Osteocyte (in vitro differentiated cells): ENCODE measurements around the gene ANKRD28. TPM values are rescaled to one million over a fixed set of nuclear protein-coding genes. Genes with fewer than 3 reads are reported as not detected.

Source experiments
- DNase-seq: peaks from one replicate; pipeline ENCODE4 v3.0.0; 2021; ENCODE audit warnings: mixed read lengths; ENCODE audit not compliant: unreplicated experiment; ENCODE audit errors: extremely low spot score
- H3K27ac Mint-ChIP-seq: one replicate; pipeline ENCODE4 v1.8.0; 2021; ENCODE audit warnings: mild to moderate bottlenecking, mixed read lengths; ENCODE audit not compliant: unreplicated experiment
- H3K27me3 Mint-ChIP-seq: one replicate; pipeline ENCODE4 v1.8.0; 2021; ENCODE audit warnings: mixed read lengths; ENCODE audit not compliant: unreplicated experiment
- H3K36me3 Mint-ChIP-seq: one replicate; pipeline ENCODE4 v1.8.0; 2021; ENCODE audit warnings: mixed read lengths; ENCODE audit not compliant: unreplicated experiment
- H3K4me1 Mint-ChIP-seq: one replicate; pipeline ENCODE4 v1.8.0; 2021; ENCODE audit warnings: mixed read lengths; ENCODE audit not compliant: unreplicated experiment
- H3K4me3 Mint-ChIP-seq: one replicate; pipeline ENCODE4 v1.8.0; 2021; ENCODE audit warnings: mild to moderate bottlenecking, moderate library complexity, mixed read lengths; ENCODE audit not compliant: unreplicated experiment
- H3K9me3 Mint-ChIP-seq: one replicate; pipeline ENCODE4 v1.8.0; 2021; ENCODE audit warnings: mixed read lengths; ENCODE audit not compliant: unreplicated experiment
- CTCF ChIP-seq: fragments of 200-600 bp; sonication (generic); IDR thresholded peaks from 2 replicates; pipeline ENCODE4 v1.5.0; 2021; ENCODE audit warnings: antibody characterized with exemption, mild to moderate bottlenecking, moderate library complexity
- total RNA-seq: library from RNA; stranded (reverse); gene quantifications from 2 replicates; pipeline ENCODE4 v1.2.1, GENCODE V29; 2021

ANKRD28 gene
- total RNA-seq, 1 donor from 2014 or later: 151 TPM

GRCh38 chr3:15632212-15632580 lies 165.6 kb downstream of the ANKRD28 start:
- Mint-ChIP-seq H3K4me3 (peak overlapping the region; percentile 26), H3K27me3 (no peaks in the 10 kb centered on the region), H3K27ac (peak overlapping the region; percentile 98), H3K4me1 (peaks cover 84% of the 10 kb centered on the region), H3K9me3 (no peaks in the 10 kb centered on the region), H3K36me3 (no peaks in the 10 kb centered on the region)
- TF ChIP-seq CTCF: no peak
- no peak for DNase-seq

DNA sequence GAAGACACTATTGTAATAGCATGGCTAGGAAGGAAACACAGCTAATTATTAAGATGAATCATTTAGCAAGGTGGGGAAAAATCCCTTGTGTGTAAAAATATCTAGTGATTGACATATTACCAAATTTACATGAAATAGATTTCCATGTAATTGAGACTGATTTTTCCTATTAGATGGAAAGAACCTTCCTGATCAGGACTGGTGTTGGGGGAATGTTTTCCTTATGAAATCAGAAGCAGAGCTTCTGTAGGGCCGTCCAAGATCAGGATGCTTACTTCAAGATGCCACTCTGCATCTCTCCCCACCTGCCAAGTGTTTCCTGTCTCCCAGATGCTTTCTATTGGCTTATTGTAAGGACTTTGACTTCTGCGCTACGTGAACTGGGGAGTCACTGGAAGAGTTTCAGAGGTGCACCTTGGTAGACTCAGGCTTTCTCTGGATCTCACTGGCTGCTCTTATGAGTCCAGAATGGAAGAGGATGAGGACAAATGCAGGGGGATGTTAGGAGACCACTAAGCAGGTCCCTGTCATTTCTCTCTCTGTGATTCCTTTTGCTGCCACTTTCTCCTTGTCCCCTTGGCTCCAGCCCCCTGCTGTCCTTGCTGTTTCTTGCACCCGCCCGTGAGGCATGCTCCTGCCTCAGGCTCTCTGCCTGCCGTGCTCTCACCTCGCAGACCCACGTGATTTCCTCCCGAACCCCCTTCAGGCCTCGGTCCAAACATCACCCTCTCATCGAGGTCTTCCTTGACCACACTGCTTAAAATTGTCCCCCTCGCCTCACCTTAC lies 166.2 kb downstream of the ANKRD28 start:
- TF ChIP-seq CTCF: no peak
- H3K36me3 Mint-ChIP-seq: no peaks in the 10 kb centered on the region
- peak overlapping the region; percentile 98 for H3K27ac Mint-ChIP-seq
- no peaks in the 10 kb centered on the region for H3K9me3 Mint-ChIP-seq
- H3K4me3 Mint-ChIP-seq: peak overlapping the region; percentile 26
- DNase-seq: no peak
- H3K4me1 Mint-ChIP-seq: peaks cover 78% of the 10 kb centered on the region
- H3K27me3 Mint-ChIP-seq: no peaks in the 10 kb centered on the region

GRCh38 chr3:15630646-15631350 lies 167.0 kb downstream of the ANKRD28 start:
- H3K27me3 Mint-ChIP-seq: no peaks in the 10 kb centered on the region
- peaks cover 70% of the 10 kb centered on the region for H3K4me1 Mint-ChIP-seq
- peaks cover under 1% of the 10 kb centered on the region for H3K36me3 Mint-ChIP-seq
- TF ChIP-seq CTCF: no peak
- H3K4me3 Mint-ChIP-seq: peak overlapping the region; percentile 70
- H3K9me3 Mint-ChIP-seq: no peaks in the 10 kb centered on the region
- no peak for DNase-seq
- peak overlapping the region; percentile 98 for H3K27ac Mint-ChIP-seq

- Mint-ChIP-seq H3K9me3 (no peaks in the 10 kb centered on the region), H3K36me3 (peaks cover 1% of the 10 kb centered on the region), H3K27me3 (no peaks in the 10 kb centered on the region), H3K4me3 (peak overlapping the region; percentile 70), H3K4me1 (peaks cover 62% of the 10 kb centered on the region), H3K27ac (peak overlapping the region; percentile 98)
- peak; percentile 87 for TF ChIP-seq CTCF
- DNase-seq: no peak
These were observed 167.8 kb downstream of the ANKRD28 start for GRCh38 chr3:15629860-15630597.

GRCh38 chr3:15628967-15629366 lies 168.8 kb downstream of the ANKRD28 start:
- TF ChIP-seq CTCF: no peak
- Mint-ChIP-seq H3K4me3 (no peak overlapping the region), H3K27ac (no peak overlapping the region), H3K27me3 (no peaks in the 10 kb centered on the region), H3K4me1 (peaks cover 55% of the 10 kb centered on the region), H3K36me3 (peaks cover 1% of the 10 kb centered on the region), H3K9me3 (no peaks in the 10 kb centered on the region)
- DNase-seq: no peak
